Measurements from ENCODE around the gene PRDM2. TPM values are rescaled to one million over a fixed set of nuclear protein-coding genes. Genes with fewer than 3 reads are reported as not detected.

PRDM2 gene
- total and polyA plus RNA-seq, 2 experiments from 2014 or later = 9.7 to 15.1 TPM

GRCh38 chr1:13764588-13765332 lies 64.8 kb downstream of the PRDM2 start:
- peaks cover 40% of the 10 kb centered on the region for H3F3A ChIP-seq (ENCODE audit: insufficient read depth)
- H3K4me2 ChIP-seq (ENCODE audit: unreplicated experiment) = peak overlapping the region; percentile 38
- H3K4me1 ChIP-seq (ENCODE audit: insufficient read depth) = peaks cover 33% of the 10 kb centered on the region
- H3K9me2 ChIP-seq (ENCODE audit: insufficient read depth) = no peaks in the 10 kb centered on the region
- H3K4me3 ChIP-seq = no peak overlapping the region
- in situ Hi-C loops (cut with MboI) = no loop called here
- no peaks in the 10 kb centered on the region for H3K9me3 ChIP-seq (ENCODE audit: low read depth)
- H2AFZ ChIP-seq = no peak overlapping the region
- no peak overlapping the region for H3K9ac ChIP-seq
- peak; percentile 27 for DNase-seq
- no peaks in the 10 kb centered on the region for H3K27me3 ChIP-seq (replicated peaks; ENCODE audit: insufficient read depth)
- 71 to 73% methylated on average over 6 of the region's 6 CpGs for WGBS, 2 experiments (ENCODE audit: low coverage in 1 of 2, low lambda C conversion rate in 2 of 2, missing lambda C conversion rate in 2 of 2)
- peaks cover 37% of the 10 kb centered on the region for H4K20me1 ChIP-seq (ENCODE audit: insufficient read depth)
- TF ChIP-seq EZH2 (IDR thresholded peaks at IDR 0.05; ENCODE audit: insufficient read depth, poor library complexity, severe bottlenecking) = no peak
- TF ChIP-seq EZH2phosphoT487 (IDR thresholded peaks at IDR 0.05; ENCODE audit: insufficient read depth, low read depth) = no peak
- no peak overlapping the region for H3K27ac ChIP-seq
- no peaks in the 10 kb centered on the region for H3K36me3 ChIP-seq (ENCODE audit: low read depth)
- H3K79me2 ChIP-seq (ENCODE audit: insufficient read depth) = peaks cover 96% of the 10 kb centered on the region

DNA sequence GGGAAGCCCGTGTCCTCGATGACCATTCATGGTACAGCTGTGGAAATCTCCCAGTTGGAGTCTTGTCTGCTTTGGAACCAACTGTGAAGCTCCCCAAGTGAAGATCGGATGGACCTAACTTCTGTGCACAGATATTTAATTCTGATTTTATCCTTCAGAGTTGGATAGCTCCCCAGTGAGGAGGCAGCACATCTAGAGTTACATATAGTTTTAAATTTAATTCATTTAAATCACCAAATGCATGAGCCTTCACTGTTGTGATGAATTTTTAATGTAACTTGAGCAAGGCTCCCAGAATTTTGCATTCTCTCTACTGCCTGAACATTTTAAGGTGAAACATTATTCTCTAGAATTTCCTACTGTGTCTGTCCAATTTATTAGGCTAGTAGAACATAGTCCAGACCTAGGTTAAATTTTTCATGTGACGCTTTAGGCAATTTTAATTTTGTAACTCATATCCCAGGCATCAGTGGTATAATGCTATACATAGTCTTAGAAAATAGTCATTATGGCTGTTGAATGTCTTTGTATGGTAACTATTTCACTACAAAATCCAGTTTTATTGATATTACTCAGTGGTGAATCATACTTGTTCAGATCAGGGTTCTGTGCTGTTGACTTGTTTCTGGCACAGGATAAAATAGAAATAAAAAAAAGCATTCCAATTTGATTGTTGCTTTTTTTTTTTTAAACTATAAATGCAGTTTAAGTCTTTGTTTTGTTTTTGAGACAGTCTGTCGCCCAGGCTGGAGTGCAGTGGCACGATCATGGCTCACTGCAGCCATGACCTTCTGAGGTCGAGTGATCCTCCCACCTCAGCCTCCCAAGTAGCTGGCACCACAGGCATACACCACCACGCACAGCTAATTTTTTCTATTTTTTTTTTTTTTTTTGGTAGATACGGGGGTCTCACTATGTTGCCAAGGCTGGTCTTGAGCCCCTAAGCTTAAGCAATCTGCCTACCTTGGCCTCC lies 66.9 kb downstream of the PRDM2 start:
- no peaks in the 10 kb centered on the region for H3K9me2 ChIP-seq (ENCODE audit: insufficient read depth)
- no peak overlapping the region for H2AFZ ChIP-seq
- peaks cover 40% of the 10 kb centered on the region for H3F3A ChIP-seq (ENCODE audit: insufficient read depth)
- no peaks in the 10 kb centered on the region for H3K27me3 ChIP-seq (replicated peaks; ENCODE audit: insufficient read depth)
- in situ Hi-C loops (cut with MboI) = no loop called here
- H4K20me1 ChIP-seq (ENCODE audit: insufficient read depth) = peaks cover 28% of the 10 kb centered on the region
- no peak overlapping the region for H3K4me3 ChIP-seq
- H3K27ac ChIP-seq = peak overlapping the region; percentile 65
- WGBS, 2 experiments (ENCODE audit: low coverage in 1 of 2, low lambda C conversion rate in 2 of 2, missing lambda C conversion rate in 2 of 2) = 32 to 35% methylated on average over 9 of the region's 9 CpGs
- TF ChIP-seq EZH2phosphoT487 (IDR thresholded peaks at IDR 0.05; ENCODE audit: insufficient read depth, low read depth) = peak; percentile 88
- TF ChIP-seq EZH2 (IDR thresholded peaks at IDR 0.05; ENCODE audit: insufficient read depth, poor library complexity, severe bottlenecking) = no peak
- peaks cover 33% of the 10 kb centered on the region for H3K4me1 ChIP-seq (ENCODE audit: insufficient read depth)
- H3K9ac ChIP-seq = peak overlapping the region; percentile 17; the same call in 1 of the 2 replicates
- no peaks in the 10 kb centered on the region for H3K9me3 ChIP-seq (ENCODE audit: low read depth)
- peak overlapping the region; percentile 32 for H3K4me2 ChIP-seq (ENCODE audit: unreplicated experiment)
- peaks cover 96% of the 10 kb centered on the region for H3K79me2 ChIP-seq (ENCODE audit: insufficient read depth)
- DNase-seq = peak; percentile 86
- H3K36me3 ChIP-seq (ENCODE audit: low read depth) = no peaks in the 10 kb centered on the region

- TF ChIP-seq EZH2 (IDR thresholded peaks at IDR 0.05; ENCODE audit: insufficient read depth, poor library complexity, severe bottlenecking) (no peak), EZH2phosphoT487 (IDR thresholded peaks at IDR 0.05; ENCODE audit: insufficient read depth, low read depth) (no peak)
- in situ Hi-C loops (cut with MboI) = no loop called here
Observed at GRCh38 chr1:13769212-13769611, 69.2 kb downstream of the PRDM2 start.

DNA sequence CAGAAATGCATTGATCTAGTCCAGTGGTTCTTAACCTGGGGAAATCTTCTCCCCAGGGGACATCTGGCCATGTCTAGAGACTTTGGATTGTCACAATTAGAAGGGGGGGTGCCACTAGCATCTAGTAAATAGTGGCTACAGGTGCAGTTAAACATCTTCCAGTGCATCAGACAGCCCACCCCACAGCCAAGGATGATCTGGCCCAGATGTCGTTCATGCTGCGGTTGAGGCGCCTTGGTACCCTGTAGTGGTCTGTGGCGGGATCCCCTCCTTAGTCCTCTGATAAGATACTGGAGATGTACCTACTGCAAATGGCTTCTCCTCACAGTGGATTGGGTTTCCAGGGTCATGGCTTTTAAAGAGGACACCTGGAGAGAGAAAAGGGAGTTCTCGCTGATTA lies 69.8 kb downstream of the PRDM2 start:
- in situ Hi-C loops (cut with MboI) = no loop called here
- no peaks in the 10 kb centered on the region for H3K9me2 ChIP-seq (ENCODE audit: insufficient read depth)
- H3K4me1 ChIP-seq (ENCODE audit: insufficient read depth) = peaks cover 37% of the 10 kb centered on the region
- no peak for TF ChIP-seq EZH2phosphoT487 (IDR thresholded peaks at IDR 0.05; ENCODE audit: insufficient read depth, low read depth)
- TF ChIP-seq EZH2 (IDR thresholded peaks at IDR 0.05; ENCODE audit: insufficient read depth, poor library complexity, severe bottlenecking) = no peak
- H2AFZ ChIP-seq = no peak overlapping the region
- H4K20me1 ChIP-seq (ENCODE audit: insufficient read depth) = peaks cover 6% of the 10 kb centered on the region
- no peaks in the 10 kb centered on the region for H3K27me3 ChIP-seq (replicated peaks; ENCODE audit: insufficient read depth)
- H3K27ac ChIP-seq = no peak overlapping the region
- WGBS, 2 experiments (ENCODE audit: low coverage in 1 of 2, low lambda C conversion rate in 2 of 2, missing lambda C conversion rate in 2 of 2) = 99% methylated on average over 5 of the region's 5 CpGs
- no peak overlapping the region for H3K4me2 ChIP-seq (ENCODE audit: unreplicated experiment)
- no peak overlapping the region for H3K9ac ChIP-seq
- H3K9me3 ChIP-seq (ENCODE audit: low read depth) = no peaks in the 10 kb centered on the region
- H3K4me3 ChIP-seq = no peak overlapping the region
- H3K79me2 ChIP-seq (ENCODE audit: insufficient read depth) = peaks cover 96% of the 10 kb centered on the region
- peaks cover 39% of the 10 kb centered on the region for H3F3A ChIP-seq (ENCODE audit: insufficient read depth)
- peaks cover 9% of the 10 kb centered on the region; the same call in 1 of the 2 replicates for H3K36me3 ChIP-seq (ENCODE audit: low read depth)
- no peak for DNase-seq

More at GRCh38 chr1:13769212-13769611, 69.2 kb downstream of the PRDM2 start:
- Histone ChIP-seq H3F3A (ENCODE audit: insufficient read depth) (peaks cover 41% of the 10 kb centered on the region), H3K4me1 (ENCODE audit: insufficient read depth) (peaks cover 39% of the 10 kb centered on the region), H3K4me3 (no peak overlapping the region), H4K20me1 (ENCODE audit: insufficient read depth) (peaks cover 12% of the 10 kb centered on the region), H3K79me2 (ENCODE audit: insufficient read depth) (peaks cover 96% of the 10 kb centered on the region), H3K9me3 (ENCODE audit: low read depth) (no peaks in the 10 kb centered on the region), H2AFZ (no peak overlapping the region), H3K4me2 (ENCODE audit: unreplicated experiment) (no peak overlapping the region), H3K27ac (no peak overlapping the region), H3K9me2 (ENCODE audit: insufficient read depth) (no peaks in the 10 kb centered on the region), H3K27me3 (replicated peaks; ENCODE audit: insufficient read depth) (no peaks in the 10 kb centered on the region), H3K9ac (no peak overlapping the region), H3K36me3 (ENCODE audit: low read depth) (peaks cover 7% of the 10 kb centered on the region; the same call in 1 of the 2 replicates)
- no peak for DNase-seq
- WGBS, 2 experiments (ENCODE audit: low coverage in 1 of 2, low lambda C conversion rate in 2 of 2, missing lambda C conversion rate in 2 of 2) = 94 to 98% methylated on average over 5 of the region's 5 CpGs
